IMR-90 (cell line): Measurements from ENCODE around the gene LRRC31. TPM values are rescaled to one million over a fixed set of nuclear protein-coding genes. Genes with fewer than 3 reads are reported as not detected.

Experiments used
- ATAC-seq: fragments of 200-7000 bp; cut with Tn5 transposase; 2 replicates; pipeline ENCODE4 v1.9.1; 2020; ENCODE audit warnings: low read depth, mild to moderate bottlenecking, moderate library complexity
- BruUV-seq: library from RNA; stranded (reverse); fragments of 400-500 nt; replicated peaks from 2 replicates; lab custom pipeline; 2021; lab: Mats Ljungman, UMichigan
- CTCF ChIA-PET: fragments of 300-600 bp; formaldehyde crosslinking; extraction: SDS; loops from one replicate; lab custom pipeline; 2021; ENCODE audit warnings: antibody characterized with exemption; lab: Yijun Ruan, JAX
- POLR2A ChIA-PET: fragments of 300-600 bp; sonication (Branson Sonifier 250); formaldehyde crosslinking; loops from one replicate; lab custom pipeline; 2022; ENCODE audit warnings: antibody characterized with exemption; ENCODE audit not compliant: unreplicated experiment; lab: Charles Lee
- DNase-seq: peaks from one replicate; pipeline ENCODE4 v3.0.0; 2013
- H2AFZ ChIP-seq: replicated peaks from 2 replicates; pipeline ENCODE3; 2013; ENCODE audit warnings: low read length, mild to moderate bottlenecking; ENCODE audit not compliant: poor library complexity
- H2AK5ac ChIP-seq: 2 replicates; pipeline ENCODE4 v1.6.1; 2013; ENCODE audit warnings: low read depth, low read length, inconsistent platforms
- H2AK9ac ChIP-seq: replicated peaks from 2 replicates; pipeline ENCODE3; 2013; ENCODE audit warnings: mild to moderate bottlenecking, low read depth, low read length, moderate library complexity; ENCODE audit not compliant: poor library complexity
- H2BK120ac ChIP-seq: 2 replicates; pipeline ENCODE4 v1.6.1; 2013; ENCODE audit warnings: low read depth, low read length, inconsistent platforms
- H2BK15ac ChIP-seq: 3 replicates; pipeline ENCODE4 v1.6.1; 2013; ENCODE audit warnings: low read depth, low read length, inconsistent platforms
- H2BK20ac ChIP-seq: 2 replicates; pipeline ENCODE4 v1.6.1; 2013; ENCODE audit warnings: low read depth, mild to moderate bottlenecking, inconsistent platforms, low read length, moderate library complexity
- H2BK5ac ChIP-seq: 2 replicates; pipeline ENCODE4 v1.6.1; 2013; ENCODE audit warnings: mild to moderate bottlenecking, low read depth, low read length, inconsistent platforms; ENCODE audit not compliant: poor library complexity, severe bottlenecking
- H3K14ac ChIP-seq: replicated peaks from 2 replicates; pipeline ENCODE4 v1.6.1; 2013; ENCODE audit warnings: low read depth, low read length, inconsistent platforms
- H3K18ac ChIP-seq: 2 replicates; pipeline ENCODE4 v1.6.1; 2013; ENCODE audit warnings: low read depth, low read length, control low read depth
- H3K23ac ChIP-seq: 2 replicates; pipeline ENCODE4 v1.6.1; 2013; ENCODE audit warnings: low read depth, low read length, inconsistent platforms
- H3K27ac ChIP-seq: 2 replicates; pipeline ENCODE4 v1.5.1; 2013; ENCODE audit warnings: mild to moderate bottlenecking, control low read depth, low read length; ENCODE audit not compliant: insufficient read depth
- H3K27me3 ChIP-seq: 2 replicates; pipeline ENCODE4 v1.6.1; 2013; ENCODE audit warnings: low read length; ENCODE audit not compliant: control insufficient read depth, insufficient read depth
- H3K36me3 ChIP-seq: 2 replicates; pipeline ENCODE4 v1.6.1; 2013; ENCODE audit warnings: low read length, mixed read lengths; ENCODE audit not compliant: control insufficient read depth, insufficient read depth
- H3K4ac ChIP-seq: 2 replicates; pipeline ENCODE4 v1.6.1; 2013; ENCODE audit warnings: low read depth, low read length, inconsistent platforms
- H3K4me1 ChIP-seq: 2 replicates; pipeline ENCODE4 v1.6.1; 2013; ENCODE audit warnings: low read length, mixed read lengths; ENCODE audit not compliant: control insufficient read depth, insufficient read depth
- H3K4me2 ChIP-seq: 2 replicates; pipeline ENCODE4 v1.6.1; 2013; ENCODE audit warnings: low read depth, mild to moderate bottlenecking, control low read depth, low read length, moderate library complexity
- H3K4me3 ChIP-seq: 2 replicates; pipeline ENCODE4 v1.5.1; 2013; ENCODE audit warnings: low read depth, mild to moderate bottlenecking, control low read depth, low read length, moderate library complexity; ENCODE audit not compliant: insufficient read depth
- H3K56ac ChIP-seq: 2 replicates; pipeline ENCODE4 v1.6.1; 2013; ENCODE audit warnings: low read length, inconsistent platforms; ENCODE audit not compliant: insufficient read depth; ENCODE audit errors: extremely low read depth
- H3K79me1 ChIP-seq, 2 experiments: 2 replicates each; pipeline ENCODE4 v1.6.1; 2013; ENCODE audit warnings: low read length in 2 of 2, inconsistent platforms in 1 of 2, low read depth in 1 of 2
- H3K9ac ChIP-seq: 2 replicates; pipeline ENCODE4 v1.6.1; 2013; ENCODE audit warnings: low read depth, low read length, control low read depth
- H3K9me1 ChIP-seq: 2 replicates; pipeline ENCODE4 v1.6.1; 2013; ENCODE audit warnings: low read length, inconsistent platforms; ENCODE audit not compliant: insufficient read depth
- H3K9me3 ChIP-seq: 2 replicates; pipeline ENCODE4 v1.6.1; 2013; ENCODE audit warnings: low read length; ENCODE audit not compliant: control insufficient read depth, insufficient read depth
- H4K20me1 ChIP-seq: 2 replicates; pipeline ENCODE4 v1.6.1; 2013; ENCODE audit warnings: low read length, inconsistent platforms; ENCODE audit not compliant: insufficient read depth
- H4K5ac ChIP-seq: 2 replicates; pipeline ENCODE4 v1.6.1; 2013; ENCODE audit warnings: mild to moderate bottlenecking, low read depth, low read length, control low read depth
- H4K8ac ChIP-seq, 2 experiments: 2 replicates each; pipeline ENCODE4 v1.6.1; 2013; ENCODE audit warnings: low read depth in 2 of 2, low read length in 2 of 2, control low read depth in 1 of 2, inconsistent platforms in 1 of 2
- H4K91ac ChIP-seq: 2 replicates; pipeline ENCODE4 v1.6.1; 2013; ENCODE audit warnings: low read depth, low read length, inconsistent platforms; ENCODE audit not compliant: insufficient read depth
- BHLHE40 ChIP-seq: fragments of 150-350 bp; IDR thresholded peaks from 2 replicates; pipeline ENCODE4 v1.6.1; 2016; ENCODE audit warnings: mild to moderate bottlenecking, low read depth, low read length
- CTCF ChIP-seq: conservative IDR thresholded peaks from 2 replicates; pipeline ENCODE4 v1.5.1; 2012; ENCODE audit warnings: mild to moderate bottlenecking, low read depth, low read length, improper control_type of control experiment
- ELK1 ChIP-seq: fragments of 150-350 bp; IDR thresholded peaks from 2 replicates; pipeline ENCODE4 v1.6.1; 2016; ENCODE audit warnings: low read depth, mild to moderate bottlenecking, low read length, moderate library complexity, borderline replicate concordance
- MAFK ChIP-seq: IDR thresholded peaks from 2 replicates; pipeline ENCODE4 v1.6.1; 2012; ENCODE audit warnings: low read depth, low read length, improper control_type of control experiment
- MAZ ChIP-seq: IDR thresholded peaks from 2 replicates; pipeline ENCODE4 v1.6.1; 2012; ENCODE audit warnings: low read depth, mild to moderate bottlenecking, low read length, improper control_type of control experiment, moderate library complexity, borderline replicate concordance
- MXI1 ChIP-seq: IDR thresholded peaks from 2 replicates; pipeline ENCODE4 v1.6.1; 2012; ENCODE audit warnings: low read depth, mild to moderate bottlenecking, low read length, moderate library complexity, borderline replicate concordance
- NFE2L2 ChIP-seq: fragments of 150-350 bp; IDR thresholded peaks from 2 replicates; pipeline ENCODE4 v1.6.1; 2016; ENCODE audit warnings: low read depth, mild to moderate bottlenecking, low read length
- POLR2A ChIP-seq: IDR thresholded peaks from 2 replicates; pipeline ENCODE4 v1.6.1; 2012; ENCODE audit warnings: mild to moderate bottlenecking, low read depth, low read length
- RCOR1 ChIP-seq: IDR thresholded peaks from 2 replicates; pipeline ENCODE4 v1.6.1; 2012; ENCODE audit warnings: mild to moderate bottlenecking, low read length, improper control_type of control experiment; ENCODE audit not compliant: insufficient replicate concordance
- RFX5 ChIP-seq: IDR thresholded peaks from 2 replicates; pipeline ENCODE4 v1.8.0; 2012; ENCODE audit warnings: low read depth, mild to moderate bottlenecking, low read length, moderate library complexity
- USF2 ChIP-seq: fragments of 150-350 bp; IDR thresholded peaks from 2 replicates; pipeline ENCODE4 v1.6.1; 2017; ENCODE audit warnings: mild to moderate bottlenecking, antibody characterized with exemption, low read length, low read depth
- WGBS, 2 experiments: methylation state at CpG; one replicate each; pipeline versions ENCODE4 v1.1.5 to v1.1.7; 2013; ENCODE audit warnings: missing lambda C conversion rate in 2 of 2; ENCODE audit not compliant: insufficient read length in 1 of 2; ENCODE audit errors: extremely low coverage in 2 of 2; 5-methylcytosine and 5-hydroxymethylcytosine counted together
- dilution Hi-C: fragments of 300-500 bp; cut with HindIII; formaldehyde crosslinking; loops from one replicate; pipeline ENCODE4 v1.14.3; 2018; ENCODE audit warnings: low sequenced_read_pairs; ENCODE audit not compliant: unreplicated experiment
- in situ Hi-C: fragments of 300-500 bp; cut with MboI; formaldehyde crosslinking; loops from 3 replicates; pipeline ENCODE4 v1.14.3; 2019; ENCODE audit warnings: low sequenced_read_pairs, inconsistent platforms, mixed read lengths
- intact Hi-C: fragments of 100-400 bp; cut with micrococcal nuclease; formaldehyde crosslinking; loops from 2 replicates; pipeline ENCODE4 v1.10.0; 2022
- polyA plus RNA-seq, 3 experiments: library from polyadenylated mRNA; depleted of rRNA; stranded (reverse); fragments of >200 nt; gene quantifications; 2 replicates each; pipeline ENCODE4 v1.2.3, GENCODE V29; 2012; ENCODE audit warnings: low replicate concordance in 1 of 3
- total RNA-seq: library from RNA; depleted of rRNA; stranded (reverse); fragments of >200 nt; gene quantifications from 2 replicates; pipeline ENCODE4 v1.2.3, GENCODE V29; 2012

LRRC31 gene
- total and polyA plus RNA-seq, 2 of the 4 experiments (the other 2 are of a cell fraction) = not detected

GRCh38 chr3:169907944-169908343 lies 38.2 kb upstream of the LRRC31 start:
- Histone ChIP-seq H3K14ac (no peak overlapping the region), H4K8ac (no peak overlapping the region), H3K4ac (no peak overlapping the region), H3K4me1 (no peaks in the 10 kb centered on the region), H3K56ac (no peak overlapping the region), H3K27me3 (peaks cover 6% of the 10 kb centered on the region), H2AFZ (no peak overlapping the region), H3K4me2 (no peak overlapping the region), H2BK15ac (no peak overlapping the region), H4K91ac (no peak overlapping the region), H4K20me1 (no peaks in the 10 kb centered on the region), H2BK120ac (no peak overlapping the region), H2BK20ac (no peak overlapping the region), H2AK9ac (no peak overlapping the region), H3K36me3 (no peaks in the 10 kb centered on the region), H3K27ac (no peak overlapping the region), H3K23ac (no peak overlapping the region), H4K5ac (no peak overlapping the region), H3K18ac (no peak overlapping the region), H3K4me3 (no peak overlapping the region), H3K79me1 (no peaks in the 10 kb centered on the region), H3K9me3 (peaks cover under 1% of the 10 kb centered on the region; the same call in 1 of the 2 replicates), H2BK5ac (no peak overlapping the region), H2AK5ac (no peak overlapping the region), H3K9me1 (no peaks in the 10 kb centered on the region; the same call in 1 of the 2 replicates), H3K9ac (no peak overlapping the region)
- no TSS peak for BruUV-seq
- intact Hi-C loops = no loop called here
- ChIA-PET CTCF (no interaction called here), POLR2A (no interaction called here)
- DNase-seq (no peak), ATAC-seq (no peak)
- 100% methylated on average over 3 of the region's 4 CpGs; no CpG with 5 or more reads in 1 of the 2 experiments for WGBS, 2 experiments
- dilution Hi-C loops = no loop called here
- in situ Hi-C loops = no loop called here
- TF ChIP-seq POLR2A (no peak), CTCF (no peak), ELK1 (no peak), RCOR1 (no peak), BHLHE40 (no peak), MAFK (no peak), NFE2L2 (no peak), MAZ (no peak), USF2 (no peak), MXI1 (no peak), RFX5 (no peak)
